CD4-positive, alpha-beta T cell (primary cell): ENCODE data around the gene BATF3. TPM values are rescaled to one million over a fixed set of nuclear protein-coding genes. Genes with fewer than 3 reads are reported as not detected.
"Not testable (repeated sequence)": the region's sequence is repeated elsewhere in the genome, so short reads cannot be mapped to it uniquely, and the experiment has no call there.

Experiments
- ATAC-seq: fragments of 200-7000 bp; cut with Tn5 transposase; one replicate; pipeline ENCODE4 v1.10.0; 2022; ENCODE audit warnings: mild to moderate bottlenecking; ENCODE audit not compliant: poor library complexity
- CTCF ChIA-PET: fragments of 350-600 bp; sonication (Branson Sonifier 250); formaldehyde crosslinking; loops from one replicate; lab custom pipeline; 2021; ENCODE audit warnings: antibody characterized with exemption, inconsistent platforms; lab: Charles Lee
- POLR2A ChIA-PET: fragments of 350-600 bp; sonication (Branson Sonifier 250); formaldehyde crosslinking; loops from one replicate; lab custom pipeline; 2021; ENCODE audit warnings: antibody characterized with exemption, inconsistent platforms; lab: Charles Lee
- DNase-seq, 14 experiments: peaks; one replicate each; pipeline ENCODE4 v3.0.0-alpha.2; 2013 to 2020; ENCODE audit warnings: mixed read lengths in 2 of 14
- H3K27ac ChIP-seq, 2 donors: one replicate each; pipeline versions ENCODE4 v1.5.1 to v1.7.0; 2013; ENCODE audit warnings: low read length in 2 of 2, low read depth in 1 of 2, mild to moderate bottlenecking in 1 of 2
- H3K27me3 ChIP-seq, 2 experiments: 1 replicate in 1 of 2; 2 replicates in 1 of 2; pipeline versions ENCODE4 v1.6.1 to v1.7.0; 2013; ENCODE audit warnings: low read length in 2 of 2, control low read depth in 1 of 2, mild to moderate bottlenecking in 1 of 2, moderate library complexity in 1 of 2; ENCODE audit not compliant: insufficient read depth in 2 of 2, control insufficient read depth in 1 of 2
- H3K36me3 ChIP-seq: one replicate; pipeline ENCODE4 v1.6.1; 2013; ENCODE audit warnings: low read length, control low read depth; ENCODE audit not compliant: insufficient read depth
- H3K4me1 ChIP-seq: one replicate; pipeline ENCODE4 v1.6.1; 2013; ENCODE audit warnings: low read length, control low read depth; ENCODE audit not compliant: insufficient read depth
- H3K4me3 ChIP-seq: one replicate; pipeline ENCODE4 v1.5.1; 2013; ENCODE audit warnings: mild to moderate bottlenecking, low read length, moderate library complexity
- H3K9me3 ChIP-seq, 2 experiments: 1 replicate in 1 of 2; 2 replicates in 1 of 2; pipeline versions ENCODE4 v1.6.1 to v1.7.0; 2013; ENCODE audit warnings: low read length in 2 of 2, mild to moderate bottlenecking in 2 of 2, control low read depth in 1 of 2, moderate library complexity in 1 of 2; ENCODE audit not compliant: control insufficient read depth in 1 of 2, insufficient read depth in 1 of 2
- H3K27ac Mint-ChIP-seq: one replicate; pipeline ENCODE4 v1.8.0; 2020; ENCODE audit warnings: mixed read lengths
- H3K27me3 Mint-ChIP-seq: one replicate; pipeline ENCODE4 v1.8.0; 2021; ENCODE audit warnings: mixed read lengths
- H3K36me3 Mint-ChIP-seq: one replicate; pipeline ENCODE4 v1.8.0; 2021; ENCODE audit warnings: low read depth, mixed read lengths
- H3K4me1 Mint-ChIP-seq: one replicate; pipeline ENCODE4 v1.8.0; 2021; ENCODE audit warnings: low read depth, mixed read lengths
- H3K4me3 Mint-ChIP-seq: one replicate; pipeline ENCODE4 v1.8.0; 2020; ENCODE audit warnings: mild to moderate bottlenecking, mixed read lengths
- H3K9me3 Mint-ChIP-seq: one replicate; pipeline ENCODE4 v1.8.0; 2020; ENCODE audit warnings: mixed read lengths
- intact Hi-C, 2 experiments: fragments of 100-400 bp; cut with DNase I in 1 of 2; cut with micrococcal nuclease in 1 of 2; formaldehyde crosslinking; loops; one replicate each; pipeline versions ENCODE4 v1.15.1 to v1.9.0; 2023 to 2025; cut with DNase I, micrococcal nuclease
- total RNA-seq, 174 experiments: library from RNA in 2 of 174; stranded (reverse) in 2 of 174; gene quantifications; one replicate each; pipeline ENCODE4 v1.2.3 and lab custom pipeline; 2021 to 2026
- TF ChIP-seq, protein P1 (sequence below): fragments of 200-600 bp; IDR thresholded peaks from one replicate; pipeline ENCODE4 v1.8.0; 2022; ENCODE audit warnings: antibody characterized with exemption, mild to moderate bottlenecking

The BATF3 gene
- total RNA-seq, 2 experiments from 2014 or later: 0.92 to 1.2 TPM

GRCh38 chr1:212716161-212716560, 16.5 kb upstream of the BATF3 start:
- ATAC-seq (no peak), DNase-seq (no peak)
- ChIA-PET CTCF (no interaction called here), POLR2A (no interaction called here)
- Histone ChIP-seq H3K27ac (no peak overlapping the region), H3K4me1 (no peaks in the 10 kb centered on the region), H3K36me3 (no peaks in the 10 kb centered on the region), H3K9me3 (no peaks in the 10 kb centered on the region), H3K4me3 (no peak overlapping the region), H3K27me3 (no peaks in the 10 kb centered on the region)
- no peak overlapping the region for H3K27ac Mint-ChIP-seq
- no peak overlapping the region for H3K4me3 Mint-ChIP-seq
- H3K36me3 Mint-ChIP-seq: no peaks in the 10 kb centered on the region
- intact Hi-C loops: no loop called here
- peaks cover 5% of the 10 kb centered on the region for H3K27me3 Mint-ChIP-seq
- H3K4me1 Mint-ChIP-seq: peaks cover 4% of the 10 kb centered on the region
- H3K9me3 Mint-ChIP-seq: no peaks in the 10 kb centered on the region
- TF ChIP-seq, protein P1, sequence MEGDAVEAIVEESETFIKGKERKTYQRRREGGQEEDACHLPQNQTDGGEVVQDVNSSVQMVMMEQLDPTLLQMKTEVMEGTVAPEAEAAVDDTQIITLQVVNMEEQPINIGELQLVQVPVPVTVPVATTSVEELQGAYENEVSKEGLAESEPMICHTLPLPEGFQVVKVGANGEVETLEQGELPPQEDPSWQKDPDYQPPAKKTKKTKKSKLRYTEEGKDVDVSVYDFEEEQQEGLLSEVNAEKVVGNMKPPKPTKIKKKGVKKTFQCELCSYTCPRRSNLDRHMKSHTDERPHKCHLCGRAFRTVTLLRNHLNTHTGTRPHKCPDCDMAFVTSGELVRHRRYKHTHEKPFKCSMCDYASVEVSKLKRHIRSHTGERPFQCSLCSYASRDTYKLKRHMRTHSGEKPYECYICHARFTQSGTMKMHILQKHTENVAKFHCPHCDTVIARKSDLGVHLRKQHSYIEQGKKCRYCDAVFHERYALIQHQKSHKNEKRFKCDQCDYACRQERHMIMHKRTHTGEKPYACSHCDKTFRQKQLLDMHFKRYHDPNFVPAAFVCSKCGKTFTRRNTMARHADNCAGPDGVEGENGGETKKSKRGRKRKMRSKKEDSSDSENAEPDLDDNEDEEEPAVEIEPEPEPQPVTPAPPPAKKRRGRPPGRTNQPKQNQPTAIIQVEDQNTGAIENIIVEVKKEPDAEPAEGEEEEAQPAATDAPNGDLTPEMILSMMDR: no peak

GRCh38 chr1:212713465-212714136, 14.0 kb upstream of the BATF3 start:
- intact Hi-C loops: no loop called here
- ChIA-PET POLR2A (no interaction called here), CTCF (no interaction called here)
- no peaks in the 10 kb centered on the region for H3K4me1 Mint-ChIP-seq
- peaks cover 5% of the 10 kb centered on the region for H3K27me3 Mint-ChIP-seq
- DNase-seq (no peak), ATAC-seq (no peak)
- H3K4me1 ChIP-seq: no peaks in the 10 kb centered on the region
- H3K9me3 ChIP-seq: no peaks in the 10 kb centered on the region
- H3K4me3 ChIP-seq: no peak overlapping the region
- H3K36me3 Mint-ChIP-seq: no peaks in the 10 kb centered on the region
- TF ChIP-seq, protein P1: no peak
- H3K27ac Mint-ChIP-seq: no peak overlapping the region
- H3K9me3 Mint-ChIP-seq: no peaks in the 10 kb centered on the region
- H3K27ac ChIP-seq: no peak overlapping the region
- H3K4me3 Mint-ChIP-seq: no peak overlapping the region
- no peaks in the 10 kb centered on the region for H3K36me3 ChIP-seq
- H3K27me3 ChIP-seq: no peaks in the 10 kb centered on the region

DNA sequence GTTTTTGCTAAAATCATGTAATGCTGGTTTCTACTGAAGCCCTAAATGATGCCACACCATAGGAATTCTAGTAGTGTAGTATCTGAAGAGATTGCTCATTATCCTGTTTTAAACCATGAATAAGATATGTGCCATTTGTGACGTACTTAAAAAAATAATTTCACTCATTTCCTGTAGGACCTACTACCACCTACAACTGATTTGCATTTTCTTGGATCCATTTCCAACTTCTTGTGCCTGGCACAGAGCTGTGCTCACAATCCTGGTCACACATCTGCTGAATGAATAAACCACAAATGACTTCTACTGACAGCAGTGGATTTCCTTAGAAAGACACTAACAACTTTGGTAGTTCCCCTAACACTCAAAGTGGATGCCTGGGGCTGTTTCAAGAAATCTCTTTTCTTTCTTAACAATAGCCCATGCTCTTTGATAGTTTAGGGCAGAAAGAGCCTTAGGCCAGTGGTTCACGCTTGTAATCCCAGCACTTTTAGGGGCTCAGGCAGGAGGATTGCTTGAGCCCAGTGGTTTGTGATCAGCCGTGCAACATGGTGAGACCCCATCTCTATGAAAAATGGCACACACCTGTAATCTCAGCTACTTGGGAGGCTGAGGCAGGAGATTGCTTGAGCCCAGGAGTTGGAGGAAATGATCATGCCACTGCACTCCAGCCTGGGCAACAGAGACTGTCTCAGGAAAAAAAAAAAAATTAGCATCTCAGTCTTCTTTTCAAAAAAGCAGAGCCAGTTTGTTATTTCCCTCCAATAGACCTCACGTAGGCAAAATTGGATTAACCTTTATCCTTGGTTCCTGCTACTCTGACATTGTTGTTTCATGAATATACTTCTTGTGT, 13.0 kb upstream of the BATF3 start:
- Histone ChIP-seq H3K4me1 (no peaks in the 10 kb centered on the region), H3K9me3 (no peaks in the 10 kb centered on the region), H3K27ac (no peak overlapping the region), H3K4me3 (no peak overlapping the region), H3K27me3 (no peaks in the 10 kb centered on the region), H3K36me3 (no peaks in the 10 kb centered on the region)
- TF ChIP-seq, protein P1: no peak
- peaks cover 3% of the 10 kb centered on the region for H3K27me3 Mint-ChIP-seq
- ATAC-seq (no peak), DNase-seq (no peak)
- ChIA-PET CTCF (no interaction called here), POLR2A (interaction anchor here (1.6 kb wide), 1 partner anchor 11 kb away, joined by 4 read pairs; no protein-coding TSS in a partner anchor)
- H3K4me1 Mint-ChIP-seq: no peaks in the 10 kb centered on the region
- intact Hi-C loops: no loop called here
- H3K27ac Mint-ChIP-seq: no peak overlapping the region
- no peaks in the 10 kb centered on the region for H3K36me3 Mint-ChIP-seq
- no peaks in the 10 kb centered on the region for H3K9me3 Mint-ChIP-seq
- no peak overlapping the region for H3K4me3 Mint-ChIP-seq

- ATAC-seq, H3K27ac Mint-ChIP-seq, H3K4me3 Mint-ChIP-seq, H3K27ac ChIP-seq, H3K9me3 Mint-ChIP-seq, H3K4me1 ChIP-seq, CTCF ChIA-PET, H3K4me1 Mint-ChIP-seq, intact Hi-C loops, H3K9me3 ChIP-seq, H3K36me3 Mint-ChIP-seq, H3K27me3 ChIP-seq, H3K36me3 ChIP-seq, H3K27me3 Mint-ChIP-seq, DNase-seq, H3K4me3 ChIP-seq: not testable (repeated sequence)
- POLR2A ChIA-PET: interaction anchor here (1.6 kb wide), 1 partner anchor 11 kb away, joined by 4 read pairs; no protein-coding TSS in a partner anchor
Measured at GRCh38 chr1:212711974-212712373, 12.3 kb upstream of the BATF3 start.
